22Rv1 (cell line): Measurements from ENCODE around the gene TMEM181.
"Not testable (repeated sequence)": the region's sequence is repeated elsewhere in the genome, so short reads cannot be mapped to it uniquely, and the experiment has no call there.

Experiments
- H3K27ac ChIP-seq: fragments of 450-650 bp; 2 replicates; pipeline ENCODE4 v1.5.1; 2017
- ZFX ChIP-seq: fragments of 450-650 bp; IDR thresholded peaks from 2 replicates; pipeline ENCODE4 v1.6.1; 2017; ENCODE audit warnings: antibody characterized with exemption, borderline replicate concordance
- TF ChIP-seq, protein P1 (sequence below): fragments of 450-650 bp; IDR thresholded peaks from 2 replicates; pipeline ENCODE4 v1.5.1; 2017; ENCODE audit warnings: mild to moderate bottlenecking

Gene TMEM181

DNA sequence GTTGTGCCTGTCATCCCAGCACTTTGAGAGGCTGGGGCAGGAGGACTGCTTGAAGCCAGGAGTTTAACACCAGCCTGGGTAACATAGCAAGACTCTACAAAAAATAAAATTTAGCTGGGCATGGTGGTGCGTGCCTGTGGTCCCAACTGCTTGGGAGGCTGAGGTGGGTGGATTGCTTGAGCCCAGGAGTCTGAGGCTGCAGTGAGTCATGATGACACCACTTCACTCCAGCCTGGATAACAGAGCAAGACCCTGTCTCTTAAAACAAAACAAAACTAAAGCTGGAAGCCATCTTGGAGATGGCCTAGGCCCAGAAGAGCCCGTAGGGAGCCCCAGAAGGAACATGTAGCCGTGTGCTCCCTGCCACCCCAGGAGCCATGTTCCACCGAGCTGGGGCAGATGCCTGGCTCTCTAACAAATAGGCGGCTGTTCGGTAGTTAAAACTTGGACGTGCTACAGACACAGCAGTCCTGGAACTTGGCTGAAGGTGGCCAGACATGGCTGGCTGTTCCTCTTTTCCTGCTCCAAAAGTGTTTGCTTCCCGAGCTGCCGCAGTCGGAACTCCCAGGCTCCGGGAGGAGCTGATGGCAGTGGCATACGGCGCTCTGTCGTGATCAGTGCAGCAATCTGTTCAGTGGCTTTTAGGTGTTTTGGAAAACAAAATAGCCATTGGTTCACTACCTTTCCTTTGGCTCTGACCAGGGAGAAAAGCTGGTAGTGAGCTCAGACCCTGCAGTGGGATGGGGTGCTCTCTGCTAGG lies 47.7 kb downstream of the TMEM181 start:
- no peak overlapping the region for H3K27ac ChIP-seq

DNA sequence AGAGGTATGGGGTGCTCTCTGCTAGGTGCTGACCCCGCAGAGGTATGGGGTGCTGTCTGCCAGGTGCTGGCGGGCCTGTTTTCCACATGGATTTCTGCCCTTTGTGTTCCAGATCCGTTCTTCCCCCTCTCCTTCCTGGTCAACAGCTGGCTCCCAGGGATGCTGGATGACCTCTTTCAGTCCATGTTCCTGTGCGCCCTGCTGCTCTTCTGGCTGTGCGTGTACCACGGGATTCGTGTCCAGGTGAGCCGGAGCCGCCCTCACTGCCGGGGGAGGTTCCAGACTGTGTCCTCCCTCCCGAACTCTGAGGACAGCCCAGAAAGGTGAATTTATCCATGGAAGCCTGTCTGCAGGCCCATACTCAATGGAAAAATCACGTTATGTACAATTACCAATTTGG lies 48.3 kb downstream of the TMEM181 start:
- TF ChIP-seq, protein P1, sequence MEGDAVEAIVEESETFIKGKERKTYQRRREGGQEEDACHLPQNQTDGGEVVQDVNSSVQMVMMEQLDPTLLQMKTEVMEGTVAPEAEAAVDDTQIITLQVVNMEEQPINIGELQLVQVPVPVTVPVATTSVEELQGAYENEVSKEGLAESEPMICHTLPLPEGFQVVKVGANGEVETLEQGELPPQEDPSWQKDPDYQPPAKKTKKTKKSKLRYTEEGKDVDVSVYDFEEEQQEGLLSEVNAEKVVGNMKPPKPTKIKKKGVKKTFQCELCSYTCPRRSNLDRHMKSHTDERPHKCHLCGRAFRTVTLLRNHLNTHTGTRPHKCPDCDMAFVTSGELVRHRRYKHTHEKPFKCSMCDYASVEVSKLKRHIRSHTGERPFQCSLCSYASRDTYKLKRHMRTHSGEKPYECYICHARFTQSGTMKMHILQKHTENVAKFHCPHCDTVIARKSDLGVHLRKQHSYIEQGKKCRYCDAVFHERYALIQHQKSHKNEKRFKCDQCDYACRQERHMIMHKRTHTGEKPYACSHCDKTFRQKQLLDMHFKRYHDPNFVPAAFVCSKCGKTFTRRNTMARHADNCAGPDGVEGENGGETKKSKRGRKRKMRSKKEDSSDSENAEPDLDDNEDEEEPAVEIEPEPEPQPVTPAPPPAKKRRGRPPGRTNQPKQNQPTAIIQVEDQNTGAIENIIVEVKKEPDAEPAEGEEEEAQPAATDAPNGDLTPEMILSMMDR, result no peak
- no peak for TF ChIP-seq ZFX
- H3K27ac ChIP-seq, result no peak overlapping the region

More for the DNA sequence above, 47.7 kb downstream of the TMEM181 start:
- TF ChIP-seq, protein P1, result no peak
- TF ChIP-seq ZFX, result no peak

DNA sequence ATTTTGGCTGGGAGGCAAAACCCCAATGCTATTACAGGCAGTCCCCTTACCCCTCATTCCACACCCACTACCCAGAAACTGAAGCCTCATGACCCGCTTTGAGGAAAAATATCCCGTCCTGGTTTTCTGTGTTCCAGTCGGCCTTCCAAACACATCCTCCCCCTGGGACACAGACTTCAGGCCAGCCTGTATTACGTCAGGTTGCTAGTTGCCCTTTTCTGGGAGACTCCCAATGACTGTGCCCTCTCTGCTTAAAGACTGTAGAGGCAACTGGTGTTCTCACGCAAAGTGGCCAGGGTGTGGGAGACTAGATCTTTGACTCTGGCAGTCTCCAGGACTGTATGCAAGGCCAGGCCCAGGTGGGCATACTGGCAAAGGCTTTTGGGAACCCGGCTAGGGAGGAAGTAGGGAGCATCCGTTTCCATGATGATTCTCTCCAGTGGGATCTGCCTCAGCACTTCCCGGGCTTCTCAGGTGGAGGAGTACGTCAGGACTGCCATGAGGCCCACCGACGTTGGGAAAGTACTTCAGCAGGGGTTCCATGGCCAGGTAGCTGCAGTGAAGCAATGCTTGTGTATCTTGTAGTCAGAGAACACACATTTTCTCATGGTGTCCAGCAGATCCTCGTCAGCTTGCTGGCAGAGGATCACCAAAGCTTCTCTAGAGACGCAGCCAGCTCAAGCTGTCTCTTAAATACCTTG lies 49.7 kb downstream of the TMEM181 start:
- no peak for TF ChIP-seq ZFX
- TF ChIP-seq, protein P1, result no peak

DNA sequence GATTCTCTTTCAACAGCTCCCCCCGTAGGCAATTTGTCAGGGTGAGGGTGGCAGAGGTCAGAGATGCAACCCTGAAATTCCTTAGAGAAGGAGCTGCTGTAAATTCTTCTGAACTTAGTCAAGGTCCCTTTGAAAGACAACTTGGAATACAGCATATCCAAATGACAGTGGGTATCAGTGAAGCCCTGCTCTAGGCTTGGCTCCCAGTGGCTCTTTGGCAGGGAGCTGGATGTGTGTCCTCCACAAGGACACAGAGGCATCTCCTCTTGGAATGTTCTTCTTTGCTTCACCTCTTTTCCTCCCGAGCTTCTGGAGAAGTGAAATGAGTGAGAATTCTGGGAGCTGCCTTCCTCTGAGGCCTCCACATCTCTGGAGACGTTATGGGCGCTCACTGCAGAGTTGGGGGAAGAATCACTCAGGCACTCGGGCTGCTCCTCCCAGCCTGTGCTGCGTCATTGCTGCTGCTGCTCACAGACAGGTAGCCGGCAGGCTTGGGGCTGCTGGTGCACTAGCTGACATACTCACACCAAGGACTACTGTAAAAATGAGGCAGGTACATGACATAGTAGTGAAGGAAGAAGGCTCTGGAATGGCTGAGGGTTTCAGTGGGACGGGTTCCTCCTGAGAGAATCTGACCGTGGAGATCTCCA lies 50.6 kb downstream of the TMEM181 start:
- H3K27ac ChIP-seq, result no peak overlapping the region
- TF ChIP-seq ZFX, result no peak
- TF ChIP-seq, protein P1, result no peak

More for the DNA sequence above, 49.7 kb downstream of the TMEM181 start:
- no peak overlapping the region for H3K27ac ChIP-seq

DNA sequence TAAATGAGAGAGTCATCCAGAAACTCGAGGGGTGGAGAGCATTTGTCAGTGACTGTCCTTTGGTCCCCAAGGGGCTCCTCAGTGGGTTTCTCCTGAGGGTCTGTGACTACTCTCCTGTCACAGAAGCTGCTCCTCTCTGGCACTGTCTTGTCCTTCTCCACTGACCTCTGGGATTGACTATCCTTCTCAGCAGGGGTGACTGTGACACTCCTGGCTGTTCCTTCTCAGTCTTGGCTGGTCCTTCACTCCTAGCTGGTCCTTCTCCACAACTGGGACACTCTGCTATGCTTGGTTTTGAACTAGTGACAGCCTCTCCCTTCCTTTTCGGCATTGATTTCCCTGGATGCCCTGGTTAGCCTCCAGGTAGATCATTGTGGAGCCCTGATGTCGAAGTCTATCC lies 51.1 kb downstream of the TMEM181 start:
- no peak overlapping the region for H3K27ac ChIP-seq
- TF ChIP-seq, protein P1, result no peak
- no peak for TF ChIP-seq ZFX

DNA sequence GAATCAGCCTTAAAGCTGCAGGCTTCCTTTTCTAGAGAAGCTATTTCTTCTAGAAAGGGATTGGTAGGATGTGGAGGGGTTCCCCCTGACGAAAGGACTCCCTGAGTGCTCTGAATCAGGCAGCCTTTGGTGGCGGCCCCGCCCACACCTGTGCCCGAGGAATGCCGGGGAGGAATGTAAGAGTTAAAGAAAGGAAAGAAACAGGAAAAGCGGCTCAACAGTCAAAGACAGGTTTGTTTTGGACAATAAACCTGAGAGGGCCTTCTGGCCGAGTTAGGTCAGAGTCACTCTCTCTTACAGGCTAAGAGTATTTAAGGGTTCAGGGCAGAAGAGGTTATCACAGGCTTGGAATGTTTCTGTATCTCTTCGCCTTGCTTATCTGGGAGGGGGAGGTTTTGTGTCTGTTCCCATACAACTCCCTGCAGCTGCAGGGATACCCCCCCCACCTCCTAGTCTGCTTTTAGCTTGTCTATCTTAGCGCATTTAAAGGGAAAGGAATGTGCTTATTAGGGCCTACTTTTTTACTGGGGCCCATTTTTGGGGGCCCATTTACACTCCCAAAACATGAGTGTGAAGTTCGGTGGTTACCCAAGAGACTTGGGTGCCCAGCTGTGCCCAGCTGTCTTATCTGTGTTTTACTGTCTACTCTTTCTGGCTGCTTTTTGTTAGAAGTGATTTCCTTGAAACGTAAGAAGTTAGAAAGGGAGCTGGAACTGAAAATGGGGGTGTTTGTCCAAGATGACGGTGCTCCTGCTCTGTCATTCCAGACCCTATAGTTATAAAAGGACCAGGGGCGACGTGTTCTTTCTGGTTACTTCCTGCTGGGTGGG lies 51.9 kb downstream of the TMEM181 start:
- TF ChIP-seq, protein P1, result no peak
- no peak for TF ChIP-seq ZFX
- no peak overlapping the region for H3K27ac ChIP-seq

DNA sequence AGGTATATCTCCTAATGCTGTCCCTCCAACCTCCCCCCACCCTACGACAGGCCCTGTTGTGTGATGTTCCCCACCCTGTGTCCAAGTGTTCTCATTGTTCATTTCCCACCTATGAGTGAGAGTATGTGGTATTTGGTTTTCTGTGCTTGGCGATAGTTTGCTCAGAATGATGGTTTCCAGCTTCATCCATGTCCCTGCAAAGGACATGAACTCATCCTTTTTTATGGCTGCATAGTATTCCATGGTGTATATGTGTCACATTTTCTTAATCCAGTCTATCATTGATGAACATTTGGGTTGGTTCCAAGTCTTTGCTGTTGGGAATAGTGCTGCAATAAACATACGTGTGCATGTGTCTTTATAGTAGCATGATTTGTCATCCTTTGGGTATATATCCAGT lies 54.7 kb downstream of the TMEM181 start:
- not testable (repeated sequence) for H3K27ac ChIP-seq

DNA sequence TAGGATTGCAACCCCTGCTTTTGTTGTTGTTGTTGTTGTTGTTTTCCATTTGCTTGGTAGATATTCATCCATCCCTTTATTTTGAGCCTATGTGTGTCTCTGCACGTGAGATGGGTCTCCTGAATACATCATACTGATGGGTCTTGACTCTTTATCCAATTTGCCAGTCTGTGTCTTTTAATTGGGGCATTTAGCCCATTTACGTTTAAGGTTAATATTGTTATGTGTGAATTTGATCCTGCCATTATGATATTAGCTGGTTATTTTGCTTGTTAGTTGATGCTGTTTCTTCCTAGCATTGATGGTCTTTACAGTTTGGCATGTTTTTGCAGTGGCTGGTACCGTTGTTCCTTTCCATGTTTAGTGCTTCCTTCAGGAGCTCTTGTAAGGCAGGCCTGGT lies 58.4 kb downstream of the TMEM181 start:
- not testable (repeated sequence) for H3K27ac ChIP-seq
